HT-29 (cell line): ENCODE results near the gene PAK5. TPM values are rescaled to one million over a fixed set of nuclear protein-coding genes. Genes with fewer than 3 reads are reported as not detected.
A peak's percentile ranks its signal among the peaks of the same experiment; 100 is the strongest.

ENCODE experiments used
- DNase-seq: peaks from one replicate; pipeline ENCODE4 v3.0.0-alpha.2; 2015; ENCODE audit warnings: low spot score
- total RNA-seq: library from RNA; depleted of rRNA; stranded (reverse); fragments of >200 nt; shearing (Covaris generic); gene quantifications from 2 replicates; pipeline ENCODE4 v1.2.3, GENCODE V29; 2014; rRNA removed

PAK5 gene
- not detected in 2 replicates for total RNA-seq

- no peak for DNase-seq
These were observed at the start of gene PAK5 for GRCh38 chr20:9838378-9839295. Gene PAK5 (minus strand): TSS chr20:9839076. CDS start chr20:9644328, 194,748 bp downstream.

- no peak for DNase-seq
These were observed 48.8 kb upstream of the PAK5 start for GRCh38 chr20:9887706-9888105.

- DNase-seq: peak; percentile 5
These were observed 47.4 kb upstream of the PAK5 start for GRCh38 chr20:9886227-9886626.

GRCh38 chr20:9884666-9885065 is 45.8 kb upstream of the PAK5 start:
- peak; percentile 8 for DNase-seq

GRCh38 chr20:9884061-9884460 is 45.2 kb upstream of the PAK5 start:
- peak; percentile 24 for DNase-seq

- DNase-seq: no peak
These were observed 39.1 kb upstream of the PAK5 start for GRCh38 chr20:9877932-9878495.

GRCh38 chr20:9867196-9867980 is 28.5 kb upstream of the PAK5 start:
- DNase-seq: no peak

GRCh38 chr20:9852566-9852965 is 13.7 kb upstream of the PAK5 start:
- no peak for DNase-seq

GRCh38 chr20:9839626-9840025 is 750 bp upstream of the PAK5 start:
- no peak for DNase-seq

GRCh38 chr20:9838035-9838377 is 870 bp downstream of the PAK5 start:
- no peak for DNase-seq

GRCh38 chr20:9837634-9838033 is 1.2 kb downstream of the PAK5 start:
- no peak for DNase-seq

GRCh38 chr20:9835302-9835701 is 3.6 kb downstream of the PAK5 start:
- DNase-seq: no peak

- DNase-seq: no peak
These were observed 7.8 kb downstream of the PAK5 start for GRCh38 chr20:9831032-9831431.

GRCh38 chr20:9829835-9830234 is 9.0 kb downstream of the PAK5 start:
- DNase-seq: no peak

- no peak for DNase-seq
These were observed 21.2 kb downstream of the PAK5 start for GRCh38 chr20:9817654-9818053.

GRCh38 chr20:9815632-9816031 is 23.2 kb downstream of the PAK5 start:
- DNase-seq: no peak

- no peak for DNase-seq
These were observed 28.1 kb downstream of the PAK5 start for GRCh38 chr20:9810738-9811137.

- no peak for DNase-seq
These were observed 29.6 kb downstream of the PAK5 start for GRCh38 chr20:9809271-9809670.

GRCh38 chr20:9808166-9808565 is 30.7 kb downstream of the PAK5 start:
- no peak for DNase-seq

- DNase-seq: no peak
These were observed 31.7 kb downstream of the PAK5 start for GRCh38 chr20:9807136-9807535.

GRCh38 chr20:9800421-9800820 is 38.5 kb downstream of the PAK5 start:
- no peak for DNase-seq

GRCh38 chr20:9794831-9795230 is 44.0 kb downstream of the PAK5 start:
- DNase-seq: no peak
